Measurements from ENCODE around the gene EIF5. TPM values are rescaled to one million over a fixed set of nuclear protein-coding genes. Genes with fewer than 3 reads are reported as not detected.

Gene EIF5
- total RNA-seq, 1 donor from 2014 or later, result 256 TPM

- Mint-ChIP-seq H3K4me3 (no peak overlapping the region), H3K4me1 (no peaks in the 10 kb centered on the region), H3K27me3 (ENCODE audit: low read depth) (no peaks in the 10 kb centered on the region), H3K27ac (no peak overlapping the region), H3K9me3 (peaks cover 16% of the 10 kb centered on the region), H3K36me3 (peaks cover 7% of the 10 kb centered on the region)
- TF ChIP-seq CTCF (IDR thresholded peaks at IDR 0.05; ENCODE audit: unreplicated experiment), result no peak
- DNase-seq (ENCODE audit: low spot score in 2 of 2, unreplicated experiment in 2 of 2), result no peak
Observed at GRCh38 chr14:103367995-103368394, 34.0 kb downstream of the EIF5 start.

- Mint-ChIP-seq H3K4me1 (no peaks in the 10 kb centered on the region), H3K36me3 (no peaks in the 10 kb centered on the region), H3K9me3 (no peaks in the 10 kb centered on the region), H3K27ac (no peak overlapping the region), H3K4me3 (no peak overlapping the region), H3K27me3 (ENCODE audit: low read depth) (peaks cover 4% of the 10 kb centered on the region)
- TF ChIP-seq CTCF (IDR thresholded peaks at IDR 0.05; ENCODE audit: unreplicated experiment), result no peak
- no peak for DNase-seq (ENCODE audit: low spot score in 2 of 2, unreplicated experiment in 2 of 2)
Observed at GRCh38 chr14:103370087-103370486, 36.0 kb downstream of the EIF5 start.

GRCh38 chr14:103372017-103372416 is 38.0 kb downstream of the EIF5 start:
- Mint-ChIP-seq H3K36me3 (no peaks in the 10 kb centered on the region), H3K27me3 (ENCODE audit: low read depth) (peaks cover 4% of the 10 kb centered on the region), H3K9me3 (no peaks in the 10 kb centered on the region), H3K27ac (no peak overlapping the region), H3K4me3 (no peak overlapping the region), H3K4me1 (no peaks in the 10 kb centered on the region)
- TF ChIP-seq CTCF (IDR thresholded peaks at IDR 0.05; ENCODE audit: unreplicated experiment), result no peak
- no peak for DNase-seq (ENCODE audit: low spot score in 2 of 2, unreplicated experiment in 2 of 2)

- no peak overlapping the region for H3K4me3 Mint-ChIP-seq
- no peaks in the 10 kb centered on the region for H3K36me3 Mint-ChIP-seq
- no peak for TF ChIP-seq CTCF (IDR thresholded peaks at IDR 0.05; ENCODE audit: unreplicated experiment)
- H3K27me3 Mint-ChIP-seq (ENCODE audit: low read depth), result peaks cover 4% of the 10 kb centered on the region
- no peak for DNase-seq (ENCODE audit: low spot score in 2 of 2, unreplicated experiment in 2 of 2)
- H3K4me1 Mint-ChIP-seq, result no peaks in the 10 kb centered on the region
- H3K27ac Mint-ChIP-seq, result no peak overlapping the region
- H3K9me3 Mint-ChIP-seq, result no peaks in the 10 kb centered on the region
Observed at GRCh38 chr14:103372552-103373304, 38.7 kb downstream of the EIF5 start.

GRCh38 chr14:103374121-103374520 is 40.1 kb downstream of the EIF5 start:
- no peaks in the 10 kb centered on the region for H3K9me3 Mint-ChIP-seq
- H3K27me3 Mint-ChIP-seq (ENCODE audit: low read depth), result peaks cover 7% of the 10 kb centered on the region
- H3K27ac Mint-ChIP-seq, result no peak overlapping the region
- no peaks in the 10 kb centered on the region for H3K36me3 Mint-ChIP-seq
- no peak for TF ChIP-seq CTCF (IDR thresholded peaks at IDR 0.05; ENCODE audit: unreplicated experiment)
- DNase-seq (ENCODE audit: low spot score in 2 of 2, unreplicated experiment in 2 of 2), result no peak
- no peaks in the 10 kb centered on the region for H3K4me1 Mint-ChIP-seq
- H3K4me3 Mint-ChIP-seq, result no peak overlapping the region
